Sigmoid colon (tissue), 4 donors: ENCODE results near the gene SLC22A1.

Experiments
- CTCF ChIP-seq, 4 experiments: fragments of 450-650 bp in 3 of 4; fragments of 200-600 bp in 1 of 4; IDR thresholded peaks; one replicate each; pipeline ENCODE4 v1.5.1; 2016 to 2019; ENCODE audit warnings: antibody characterized with exemption in 4 of 4, mild to moderate bottlenecking in 3 of 4, moderate library complexity in 2 of 4
- EP300 ChIP-seq, 4 donors: sonication (generic); formaldehyde crosslinking; IDR thresholded peaks; one replicate each; pipeline ENCODE4 v1.6.1; 2017; ENCODE audit warnings: antibody characterized with exemption in 4 of 4
- POLR2A ChIP-seq, 2 donors: fragments of 450-650 bp; IDR thresholded peaks; one replicate each; pipeline ENCODE4 v1.6.1; 2016; ENCODE audit warnings: antibody characterized with exemption in 2 of 2, mild to moderate bottlenecking in 2 of 2, moderate library complexity in 2 of 2
- POLR2AphosphoS5 ChIP-seq, 4 donors: sonication (generic); formaldehyde crosslinking; IDR thresholded peaks; one replicate each; pipeline ENCODE4 v1.6.1; 2017; ENCODE audit warnings: antibody characterized with exemption in 4 of 4

- TF ChIP-seq CTCF (IDR thresholded peaks at IDR 0.05) (no peak), POLR2A (IDR thresholded peaks at IDR 0.05) (no peak), POLR2AphosphoS5 (IDR thresholded peaks at IDR 0.05) (no peak), EP300 (IDR thresholded peaks at IDR 0.05) (no peak)
Observed at GRCh38 chr6:160161647-160161986, 40.0 kb downstream of the SLC22A1 start.
